HL-60 (cell line): ENCODE measurements around the gene PIGH.

Experiments used
- DNase-seq, 2 experiments: peaks; one replicate each; pipeline ENCODE4 v3.0.0-alpha.2; 2010 to 2020; ENCODE audit warnings: low read depth in 1 of 2, low spot score in 1 of 2
- H3K27ac ChIP-seq: fragments of 250-450 bp; sonication (Bioruptor Pico); replicated peaks from 2 replicates; pipeline ENCODE4 v1.5.1; 2020; ENCODE audit warnings: mild to moderate bottlenecking, moderate library complexity
- H3K27me3 ChIP-seq: fragments of 250-450 bp; sonication (Bioruptor Pico); 2 replicates; pipeline ENCODE4 v1.5.1; 2021; ENCODE audit warnings: mild to moderate bottlenecking, moderate library complexity; ENCODE audit not compliant: insufficient read depth, poor library complexity, severe bottlenecking
- H3K4me3 ChIP-seq: replicated peaks from 2 replicates; pipeline ENCODE4 v1.5.1; 2011; ENCODE audit warnings: mild to moderate bottlenecking, control low read depth, low read length; ENCODE audit not compliant: insufficient read depth
- GABPA ChIP-seq: IDR thresholded peaks from 2 replicates; pipeline ENCODE4 v1.6.1; 2012; ENCODE audit warnings: low read depth
- POLR2AphosphoS5 ChIP-seq: IDR thresholded peaks from 2 replicates; pipeline ENCODE4 v1.6.1; 2012; ENCODE audit warnings: low read depth
- SPI1 ChIP-seq: IDR thresholded peaks from 2 replicates; pipeline ENCODE4 v1.6.1; 2012; ENCODE audit warnings: low read depth, mild to moderate bottlenecking, borderline replicate concordance
- TF ChIP-seq, protein P1 (sequence below): IDR thresholded peaks from one replicate; pipeline ENCODE4 v1.5.1; 2011; ENCODE audit warnings: low read length, control low read depth, inconsistent platforms; ENCODE audit not compliant: insufficient read depth
- TF ChIP-seq, protein P2 (sequence below): IDR thresholded peaks from 2 replicates; pipeline ENCODE4 v1.6.1; 2012; ENCODE audit warnings: low read depth; ENCODE audit not compliant: insufficient replicate concordance

The PIGH gene

DNA sequence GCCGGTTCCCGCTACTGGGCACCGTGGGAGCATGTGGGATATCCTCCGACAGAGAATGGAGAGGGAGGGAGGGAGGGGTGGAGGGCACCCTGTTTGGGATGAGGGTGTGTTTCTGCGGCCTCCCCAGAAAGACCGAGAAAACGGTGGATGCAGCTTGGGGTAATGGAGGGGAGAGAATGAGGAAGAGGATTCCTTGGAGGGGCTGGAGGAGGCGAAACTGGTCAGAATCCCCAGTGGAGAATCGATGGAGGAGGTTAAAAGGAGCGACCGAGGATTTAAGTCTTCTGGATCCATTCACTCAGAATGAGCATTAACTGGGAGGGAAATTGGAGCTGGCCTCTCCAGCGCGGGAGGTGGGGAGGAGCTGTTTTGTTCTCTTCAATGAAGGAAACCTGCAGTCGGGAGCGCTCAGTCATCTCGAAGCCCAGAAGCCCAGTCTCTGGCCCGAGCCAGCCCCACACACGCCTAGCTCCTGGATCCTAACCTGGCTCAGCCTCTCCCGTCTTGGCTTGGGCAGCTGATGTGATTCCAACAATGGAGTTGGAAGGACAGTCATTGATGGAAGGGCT, 20.2 kb upstream of the PIGH start:
- TF ChIP-seq GABPA (no peak), SPI1 (no peak), POLR2AphosphoS5 (no peak)
- TF ChIP-seq, protein P1, sequence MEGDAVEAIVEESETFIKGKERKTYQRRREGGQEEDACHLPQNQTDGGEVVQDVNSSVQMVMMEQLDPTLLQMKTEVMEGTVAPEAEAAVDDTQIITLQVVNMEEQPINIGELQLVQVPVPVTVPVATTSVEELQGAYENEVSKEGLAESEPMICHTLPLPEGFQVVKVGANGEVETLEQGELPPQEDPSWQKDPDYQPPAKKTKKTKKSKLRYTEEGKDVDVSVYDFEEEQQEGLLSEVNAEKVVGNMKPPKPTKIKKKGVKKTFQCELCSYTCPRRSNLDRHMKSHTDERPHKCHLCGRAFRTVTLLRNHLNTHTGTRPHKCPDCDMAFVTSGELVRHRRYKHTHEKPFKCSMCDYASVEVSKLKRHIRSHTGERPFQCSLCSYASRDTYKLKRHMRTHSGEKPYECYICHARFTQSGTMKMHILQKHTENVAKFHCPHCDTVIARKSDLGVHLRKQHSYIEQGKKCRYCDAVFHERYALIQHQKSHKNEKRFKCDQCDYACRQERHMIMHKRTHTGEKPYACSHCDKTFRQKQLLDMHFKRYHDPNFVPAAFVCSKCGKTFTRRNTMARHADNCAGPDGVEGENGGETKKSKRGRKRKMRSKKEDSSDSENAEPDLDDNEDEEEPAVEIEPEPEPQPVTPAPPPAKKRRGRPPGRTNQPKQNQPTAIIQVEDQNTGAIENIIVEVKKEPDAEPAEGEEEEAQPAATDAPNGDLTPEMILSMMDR, result no peak
- TF ChIP-seq, protein P2, sequence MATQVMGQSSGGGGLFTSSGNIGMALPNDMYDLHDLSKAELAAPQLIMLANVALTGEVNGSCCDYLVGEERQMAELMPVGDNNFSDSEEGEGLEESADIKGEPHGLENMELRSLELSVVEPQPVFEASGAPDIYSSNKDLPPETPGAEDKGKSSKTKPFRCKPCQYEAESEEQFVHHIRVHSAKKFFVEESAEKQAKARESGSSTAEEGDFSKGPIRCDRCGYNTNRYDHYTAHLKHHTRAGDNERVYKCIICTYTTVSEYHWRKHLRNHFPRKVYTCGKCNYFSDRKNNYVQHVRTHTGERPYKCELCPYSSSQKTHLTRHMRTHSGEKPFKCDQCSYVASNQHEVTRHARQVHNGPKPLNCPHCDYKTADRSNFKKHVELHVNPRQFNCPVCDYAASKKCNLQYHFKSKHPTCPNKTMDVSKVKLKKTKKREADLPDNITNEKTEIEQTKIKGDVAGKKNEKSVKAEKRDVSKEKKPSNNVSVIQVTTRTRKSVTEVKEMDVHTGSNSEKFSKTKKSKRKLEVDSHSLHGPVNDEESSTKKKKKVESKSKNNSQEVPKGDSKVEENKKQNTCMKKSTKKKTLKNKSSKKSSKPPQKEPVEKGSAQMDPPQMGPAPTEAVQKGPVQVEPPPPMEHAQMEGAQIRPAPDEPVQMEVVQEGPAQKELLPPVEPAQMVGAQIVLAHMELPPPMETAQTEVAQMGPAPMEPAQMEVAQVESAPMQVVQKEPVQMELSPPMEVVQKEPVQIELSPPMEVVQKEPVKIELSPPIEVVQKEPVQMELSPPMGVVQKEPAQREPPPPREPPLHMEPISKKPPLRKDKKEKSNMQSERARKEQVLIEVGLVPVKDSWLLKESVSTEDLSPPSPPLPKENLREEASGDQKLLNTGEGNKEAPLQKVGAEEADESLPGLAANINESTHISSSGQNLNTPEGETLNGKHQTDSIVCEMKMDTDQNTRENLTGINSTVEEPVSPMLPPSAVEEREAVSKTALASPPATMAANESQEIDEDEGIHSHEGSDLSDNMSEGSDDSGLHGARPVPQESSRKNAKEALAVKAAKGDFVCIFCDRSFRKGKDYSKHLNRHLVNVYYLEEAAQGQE, result no peak
- no peak for DNase-seq
- Histone ChIP-seq H3K27ac (no peak overlapping the region), H3K27me3 (no peaks in the 10 kb centered on the region), H3K4me3 (peak overlapping the region; percentile 53)

DNA sequence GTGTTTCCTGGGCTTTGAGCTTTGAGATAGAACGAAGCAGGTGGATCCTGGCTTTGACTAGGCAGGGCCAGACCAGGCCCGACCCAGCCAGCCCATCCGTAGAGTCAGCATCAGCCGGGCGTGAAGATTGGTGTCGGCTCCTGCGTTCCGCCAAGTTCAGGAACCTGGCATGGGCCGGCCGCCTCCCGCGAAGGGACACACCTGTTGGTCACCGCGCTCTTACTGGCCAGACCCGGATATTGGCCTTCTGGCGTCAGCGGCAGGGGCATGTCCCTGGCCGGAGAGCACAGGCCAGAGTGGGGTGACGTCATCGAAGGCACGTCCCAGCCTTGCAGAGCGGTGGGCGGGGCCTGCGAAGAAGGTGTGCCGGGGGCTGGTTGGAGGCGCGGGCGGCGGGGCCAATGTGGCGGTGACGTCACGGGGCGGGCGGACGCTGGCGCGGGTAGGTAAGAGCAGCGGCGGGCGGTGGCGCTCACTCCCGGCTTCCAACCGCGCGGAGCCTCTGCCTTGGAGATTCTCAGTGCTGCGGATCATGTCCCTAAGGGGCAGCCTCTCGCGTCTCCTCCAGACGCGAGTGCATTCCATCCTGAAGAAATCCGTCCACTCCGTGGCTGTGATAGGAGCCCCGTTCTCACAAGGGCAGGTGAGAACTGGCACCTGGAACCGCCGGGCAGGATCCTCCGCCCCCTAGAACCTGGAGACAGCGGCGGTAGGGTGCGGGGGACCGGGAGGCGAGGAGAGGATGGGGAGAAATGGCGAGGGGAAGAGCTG, 19.6 kb upstream of the PIGH start, which contains the start of gene ARG2:
Gene ARG2 (plus strand): TSS at position 475 of the 771 bp plus-strand sequence. CDS start 58 bp downstream, at position 533.
- TF ChIP-seq GABPA (no peak), SPI1 (no peak), POLR2AphosphoS5 (no peak)
- TF ChIP-seq, protein P2, result no peak
- DNase-seq, result peak; percentile 57 to 74
- no peak within 1 kb of the TSS for H3K27ac ChIP-seq

DNA sequence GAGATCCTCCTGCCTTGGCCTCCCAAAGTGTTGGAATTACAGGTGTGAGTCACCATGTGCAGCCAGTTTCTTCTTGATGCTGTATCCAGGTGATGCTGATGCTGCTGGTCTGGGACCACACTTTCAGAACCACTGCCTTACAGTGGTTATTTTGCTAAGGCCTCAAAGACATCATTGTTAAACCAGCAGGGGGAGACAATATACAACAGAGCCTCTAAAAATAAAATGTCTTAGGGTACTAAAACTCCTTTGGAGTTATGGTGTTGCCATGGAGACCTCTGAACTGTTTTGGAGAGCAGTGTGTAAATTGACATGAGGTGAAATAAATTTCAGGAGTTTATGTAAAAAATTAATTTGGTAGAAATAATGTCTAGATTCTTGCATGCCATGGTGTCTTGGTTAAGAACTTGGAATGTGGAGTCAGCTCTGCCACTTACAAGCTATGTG, 18.6 kb upstream of the PIGH start:
- Histone ChIP-seq H3K27me3 (no peaks in the 10 kb centered on the region), H3K4me3 (no peak overlapping the region), H3K27ac (no peak overlapping the region)
- TF ChIP-seq SPI1, result no peak
- TF ChIP-seq, protein P1, result no peak
- no peak for TF ChIP-seq POLR2AphosphoS5
- TF ChIP-seq, protein P2, result no peak
- no peak for TF ChIP-seq GABPA
- peak; percentile 6 to 17 for DNase-seq

More for the DNA sequence above, 19.6 kb upstream of the PIGH start, which contains the start of gene ARG2:
- Histone ChIP-seq H3K4me3 (peak within 1 kb of the TSS; percentile 53), H3K27me3 (no peaks in the 10 kb centered on the region)
